ENCODE results near the gene GRID2.

- no peak for TF ChIP-seq RB1 (IDR thresholded peaks at IDR 0.05; ENCODE audit: low read depth)
- no peak for TF ChIP-seq POLR2G (IDR thresholded peaks at IDR 0.05; ENCODE audit: low read depth, low read length)
- TF ChIP-seq POU5F1 (IDR thresholded peaks at IDR 0.05; ENCODE audit: borderline replicate concordance, low read depth, low read length, partially characterized antibody) = no peak
Measured at GRCh38 chr4:93710847-93711430, 1407.2 kb downstream of the GRID2 start.
